ENCODE results near the gene PDE8B.

- TF ChIP-seq, protein P1, sequence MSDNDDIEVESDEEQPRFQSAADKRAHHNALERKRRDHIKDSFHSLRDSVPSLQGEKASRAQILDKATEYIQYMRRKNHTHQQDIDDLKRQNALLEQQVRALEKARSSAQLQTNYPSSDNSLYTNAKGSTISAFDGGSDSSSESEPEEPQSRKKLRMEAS (IDR thresholded peaks at IDR 0.05), result no peak
- TF ChIP-seq CREB1 (IDR thresholded peaks at IDR 0.05; ENCODE audit: low read depth), result no peak
Measured at GRCh38 chr5:77266291-77266690, 55.8 kb downstream of the PDE8B start.

Measured in Ishikawa (cell line).